Measurements from ENCODE around the gene BMPER.

GRCh38 chr7:34069676-34070075 lies 164.3 kb downstream of the BMPER start:
- no peak for TF ChIP-seq EP300 (IDR thresholded peaks at IDR 0.05)
- no peak for TF ChIP-seq POLR2A (IDR thresholded peaks at IDR 0.05)
- no peak for TF ChIP-seq CTCF (IDR thresholded peaks at IDR 0.05)

Data from stomach (tissue), 4 donors.